ENCODE data around the gene TMEM242. TPM values are rescaled to one million over a fixed set of nuclear protein-coding genes. Genes with fewer than 3 reads are reported as not detected.

The TMEM242 gene
- total RNA-seq, 1 experiment from 2014 or later: 6.6 TPM

DNA sequence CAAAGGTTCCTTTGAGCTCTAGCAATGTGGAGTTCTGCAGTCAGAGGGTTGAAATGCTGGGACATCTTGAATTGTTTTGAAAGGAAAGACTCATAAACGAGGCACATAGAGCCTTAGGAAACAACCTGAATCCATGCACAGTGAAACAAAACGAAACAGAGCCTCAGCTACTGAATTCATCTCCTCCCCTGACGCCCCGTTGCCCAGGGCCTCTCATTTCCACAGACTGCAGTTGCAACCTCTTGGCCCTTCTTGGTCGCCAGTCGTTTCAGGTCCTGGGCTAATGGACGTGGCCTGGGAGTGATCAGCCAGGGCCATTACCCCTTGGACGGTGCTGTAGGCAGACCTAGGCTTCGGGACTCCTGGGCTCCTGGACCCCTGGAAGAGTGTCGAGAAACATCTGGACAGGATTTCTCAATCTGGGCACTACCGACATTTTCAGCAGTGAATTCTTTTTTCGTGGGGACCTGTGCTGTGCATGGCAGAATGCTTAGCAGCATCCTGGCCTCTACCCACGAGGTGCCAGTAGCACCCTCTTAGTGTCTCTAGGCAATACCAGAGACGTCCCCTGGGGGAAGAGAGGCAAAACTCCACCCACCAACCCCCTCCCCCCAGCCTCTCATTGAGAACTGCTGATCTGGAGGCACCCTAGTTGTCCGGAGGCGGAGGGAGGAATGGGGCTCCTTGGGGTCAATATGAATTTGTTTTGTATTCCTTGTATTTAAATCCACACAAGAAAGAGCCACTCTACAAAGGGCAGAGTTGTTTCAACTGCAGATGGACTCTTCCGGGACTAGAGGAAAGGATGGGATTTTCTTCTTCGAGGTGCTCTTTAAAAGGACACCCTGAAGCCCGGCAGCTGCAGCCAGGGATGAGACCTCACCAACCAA is 50.2 kb downstream of the TMEM242 start:
- DNase-seq (ENCODE audit: extremely low read depth, low read depth): no peak

DNA sequence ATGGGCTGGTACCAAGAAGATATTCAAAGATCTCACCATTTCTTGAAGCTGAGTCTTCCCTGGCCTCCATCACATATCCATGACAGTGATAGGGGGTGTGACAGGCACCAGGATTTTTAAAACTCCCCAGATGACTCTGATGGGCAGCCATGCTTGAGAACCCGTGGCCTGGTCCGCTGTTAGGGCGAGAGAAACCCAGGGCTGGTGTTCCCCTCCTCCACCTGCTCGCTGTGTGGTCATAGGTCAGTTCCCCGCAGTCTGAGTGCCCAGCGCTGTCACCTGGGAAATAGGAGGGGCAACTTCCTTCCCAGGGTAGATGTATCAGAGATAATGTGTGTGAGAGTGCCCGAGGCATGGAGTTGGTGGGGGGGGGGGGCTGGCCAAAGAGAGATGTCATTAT is 50.9 kb downstream of the TMEM242 start:
- DNase-seq (ENCODE audit: extremely low read depth, low read depth): no peak

DNA sequence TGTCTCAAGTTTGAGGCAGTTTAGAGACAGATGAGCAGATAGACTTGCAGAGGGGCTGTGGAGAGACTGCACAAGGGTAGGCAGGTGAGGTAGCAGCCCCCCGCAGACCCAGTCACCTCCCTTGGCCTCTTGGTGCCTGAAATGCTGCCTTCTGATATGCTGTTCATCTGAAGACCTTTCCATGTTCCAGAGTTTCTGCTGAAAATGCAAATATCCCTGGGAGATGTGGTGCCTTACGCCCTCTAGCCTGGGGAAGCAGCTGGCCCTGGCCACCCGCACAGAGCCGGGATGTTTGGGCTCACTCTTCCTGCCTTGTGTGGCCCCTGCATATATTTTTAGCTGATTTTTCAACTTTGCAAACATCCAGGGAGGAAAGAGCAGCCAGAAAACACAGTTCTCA is 51.4 kb downstream of the TMEM242 start:
- no peak for DNase-seq (ENCODE audit: extremely low read depth, low read depth)

DNA sequence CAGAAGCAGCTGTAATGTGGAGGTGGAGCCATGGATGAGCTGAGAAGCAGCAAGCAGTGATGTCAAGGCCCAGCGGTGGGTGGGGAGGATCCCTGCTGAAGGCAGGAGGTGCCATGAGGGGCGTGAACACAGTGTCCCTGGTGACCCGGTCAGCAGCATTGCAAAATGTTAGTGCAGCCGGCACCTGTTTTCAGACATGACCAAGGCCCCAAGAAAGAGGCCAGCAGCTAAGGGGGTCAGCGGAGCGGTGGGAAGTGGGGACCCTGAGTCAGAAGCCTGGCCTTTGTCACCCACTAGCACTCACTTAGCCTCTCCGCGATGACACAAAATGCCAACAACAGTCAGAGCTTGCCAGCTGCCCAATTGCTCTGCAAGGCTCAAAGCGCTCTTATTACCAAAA is 51.9 kb downstream of the TMEM242 start:
- no peak for DNase-seq (ENCODE audit: extremely low read depth, low read depth)

DNA sequence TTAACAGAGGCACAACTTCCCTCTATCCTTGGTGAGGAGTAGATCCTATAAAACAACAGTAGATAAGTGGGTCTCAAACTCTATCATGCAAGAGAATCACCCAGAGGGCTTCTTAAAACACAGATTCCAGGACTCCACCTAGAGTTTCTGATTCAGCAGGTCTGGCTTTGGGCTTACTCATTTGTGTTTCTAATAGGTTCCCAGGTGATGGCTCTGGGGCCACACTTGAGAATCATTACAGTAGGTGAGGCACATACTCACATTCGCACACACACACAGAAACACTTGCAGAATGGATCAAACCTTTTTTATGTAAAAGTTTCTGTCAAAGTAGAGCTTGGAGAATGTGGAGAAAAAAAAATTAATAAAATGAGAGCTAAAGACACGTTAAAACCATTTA is 52.4 kb downstream of the TMEM242 start:
- DNase-seq (ENCODE audit: extremely low read depth, low read depth): no peak

DNA sequence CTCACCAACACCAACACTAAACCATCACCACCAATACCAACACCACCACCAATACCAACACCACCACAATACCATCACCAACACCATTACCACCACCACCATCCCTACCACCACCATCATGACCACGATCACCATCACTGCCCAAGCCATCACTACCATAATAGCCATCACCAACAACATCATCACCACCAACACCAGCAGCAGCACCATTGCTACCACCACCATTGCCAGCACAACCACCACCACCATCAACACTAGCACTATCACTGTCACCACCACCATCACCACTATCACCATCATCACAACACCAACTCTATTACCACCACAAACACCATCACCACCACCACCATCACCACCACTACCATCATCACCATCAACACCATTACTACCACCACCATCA is 53.0 kb downstream of the TMEM242 start:
- DNase-seq (ENCODE audit: extremely low read depth, low read depth): no peak

DNA sequence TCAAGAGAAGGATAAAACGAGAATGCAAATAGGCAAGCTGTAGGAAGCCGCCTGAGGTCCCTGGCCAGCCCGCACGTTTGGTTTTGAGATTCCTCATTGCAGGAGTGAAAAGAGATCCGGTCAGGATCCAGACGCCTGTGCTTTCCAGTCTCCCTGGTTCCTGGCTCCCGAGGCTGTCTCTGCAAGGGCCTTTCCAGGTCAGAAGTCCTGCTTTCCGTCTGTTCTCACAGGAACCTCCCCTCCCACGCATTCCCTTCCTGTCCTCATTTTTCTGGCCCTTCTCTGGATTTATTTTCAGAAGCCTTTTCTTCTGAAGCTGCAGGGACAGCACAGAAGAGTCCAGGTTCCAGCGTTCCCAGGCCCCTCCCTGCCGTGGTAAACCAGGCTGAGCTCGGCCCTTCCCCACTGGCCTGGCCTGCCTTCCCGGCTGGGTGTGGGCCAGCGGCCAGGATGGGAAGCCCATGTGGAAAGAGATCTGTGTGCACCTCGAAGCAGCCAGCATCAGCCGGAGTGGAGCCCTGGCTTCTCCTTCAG is 54.0 kb downstream of the TMEM242 start:
- no peak for DNase-seq (ENCODE audit: extremely low read depth, low read depth)

DNA sequence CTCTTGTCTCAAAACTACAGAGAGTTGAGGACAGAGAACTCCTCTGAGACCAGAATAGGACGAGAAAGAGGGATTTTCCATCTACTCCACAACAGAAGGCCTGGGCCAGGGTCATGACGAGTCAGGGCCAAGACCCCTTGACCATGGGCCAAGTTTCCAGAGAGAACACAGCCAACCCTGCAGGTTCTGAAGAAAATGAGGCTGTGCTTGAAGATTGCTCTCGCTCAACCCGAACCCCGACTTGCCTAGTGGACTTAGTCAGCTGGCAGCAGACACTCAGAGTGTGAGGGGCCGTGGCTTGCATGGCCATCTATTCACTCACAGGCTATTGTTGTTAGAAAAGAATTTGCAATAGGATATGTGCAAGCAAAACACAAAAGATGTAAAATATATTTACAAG is 54.5 kb downstream of the TMEM242 start:
- DNase-seq (ENCODE audit: extremely low read depth, low read depth): no peak

DNA sequence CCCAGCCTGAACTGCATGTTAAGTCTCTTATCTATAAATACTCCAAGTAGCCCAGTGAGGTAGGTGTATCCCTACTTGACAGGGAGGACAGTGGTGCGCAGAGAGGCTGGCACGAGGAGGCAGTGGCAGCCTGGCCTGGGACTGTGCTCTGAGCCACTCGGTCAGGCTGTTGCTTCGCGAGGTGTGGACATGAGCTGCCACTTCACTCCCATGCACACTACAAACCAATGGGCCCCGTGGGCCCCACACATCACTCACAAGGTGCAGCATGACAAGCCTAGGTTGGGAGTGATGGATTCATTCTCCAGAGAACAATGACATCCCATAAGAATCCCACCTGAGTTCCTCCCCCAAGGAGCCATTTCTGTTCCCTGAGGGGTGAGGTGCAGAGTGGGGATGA is 54.9 kb downstream of the TMEM242 start:
- DNase-seq (ENCODE audit: extremely low read depth, low read depth): no peak

DNA sequence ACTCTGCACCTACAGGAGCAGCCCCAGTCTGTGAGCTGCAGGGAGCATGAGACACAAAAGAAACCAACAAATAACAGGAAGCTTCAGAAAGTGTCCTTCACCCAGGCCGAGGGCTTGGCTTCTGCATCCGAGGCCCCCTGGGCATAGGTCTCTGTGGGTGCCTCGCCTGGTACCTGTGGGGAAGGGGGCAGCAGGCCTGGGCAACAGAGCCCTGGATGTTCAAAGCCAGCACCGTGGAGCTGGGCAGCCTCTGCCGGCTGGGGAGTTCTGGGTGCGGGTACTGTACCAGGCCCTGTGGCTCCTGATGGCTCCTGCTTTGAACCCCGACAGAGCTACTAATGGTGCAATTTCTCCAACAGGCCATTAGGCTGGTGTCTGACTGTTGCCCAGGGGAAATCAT is 55.7 kb downstream of the TMEM242 start:
- DNase-seq (ENCODE audit: extremely low read depth, low read depth): no peak

DNA sequence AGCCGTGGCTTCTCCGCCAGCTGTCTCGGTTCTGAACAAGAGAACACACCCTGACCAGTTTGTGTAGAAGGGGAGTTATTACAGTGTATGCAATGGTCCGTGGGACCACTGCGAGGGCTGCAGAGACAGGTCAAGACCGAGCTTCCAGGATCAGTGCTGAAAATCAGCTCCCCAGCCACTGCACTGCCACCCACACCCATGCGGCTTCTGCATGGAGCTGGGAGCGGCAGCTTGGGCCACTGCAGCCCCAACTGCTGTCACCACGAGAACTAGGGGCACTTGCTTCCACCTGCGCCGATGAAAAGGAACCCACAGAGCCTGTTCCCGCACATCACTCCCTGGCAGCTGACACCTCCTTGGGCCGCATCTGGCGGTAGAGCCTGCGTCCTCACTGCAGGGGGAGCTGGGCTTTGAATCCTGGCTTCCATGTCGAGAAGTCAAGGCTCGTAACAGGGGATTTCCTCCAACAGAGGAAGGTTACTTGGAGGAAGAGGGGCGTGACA is 56.2 kb downstream of the TMEM242 start:
- no peak for DNase-seq (ENCODE audit: extremely low read depth, low read depth)

DNA sequence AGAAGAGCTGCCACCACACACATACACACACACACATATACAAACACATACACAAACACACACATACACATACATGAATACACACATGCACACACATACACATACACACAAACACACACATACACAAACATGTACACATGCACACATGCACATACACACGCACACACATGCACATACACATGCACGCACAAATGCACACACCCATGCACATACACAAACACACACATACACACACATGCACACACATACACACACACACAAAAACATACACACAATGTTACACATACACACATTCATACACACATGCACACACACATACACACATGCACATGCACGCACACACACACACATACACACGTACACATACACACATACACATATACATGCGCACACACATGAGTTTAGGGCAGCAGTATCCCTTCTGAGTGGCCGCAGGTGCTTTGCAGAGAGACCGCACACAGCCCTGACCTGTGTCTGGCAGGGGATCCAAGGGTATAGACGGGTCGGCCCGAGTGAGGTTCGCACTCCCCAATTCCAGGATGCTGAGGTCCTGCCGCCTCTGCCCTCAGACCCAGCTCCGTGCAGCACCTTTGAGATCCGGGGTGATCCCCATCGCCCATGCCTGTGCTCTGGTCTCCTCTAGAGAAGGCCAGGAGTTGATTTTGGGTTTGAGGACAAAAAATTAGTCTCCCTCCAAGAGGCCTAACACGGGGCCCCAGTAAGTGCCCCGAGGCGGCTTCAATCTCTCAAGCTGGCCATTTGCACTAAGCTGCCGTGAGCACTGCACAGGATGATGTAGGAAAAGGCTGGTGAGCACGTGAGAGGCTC is 56.8 kb downstream of the TMEM242 start:
- no peak for DNase-seq (ENCODE audit: extremely low read depth, low read depth)

DNA sequence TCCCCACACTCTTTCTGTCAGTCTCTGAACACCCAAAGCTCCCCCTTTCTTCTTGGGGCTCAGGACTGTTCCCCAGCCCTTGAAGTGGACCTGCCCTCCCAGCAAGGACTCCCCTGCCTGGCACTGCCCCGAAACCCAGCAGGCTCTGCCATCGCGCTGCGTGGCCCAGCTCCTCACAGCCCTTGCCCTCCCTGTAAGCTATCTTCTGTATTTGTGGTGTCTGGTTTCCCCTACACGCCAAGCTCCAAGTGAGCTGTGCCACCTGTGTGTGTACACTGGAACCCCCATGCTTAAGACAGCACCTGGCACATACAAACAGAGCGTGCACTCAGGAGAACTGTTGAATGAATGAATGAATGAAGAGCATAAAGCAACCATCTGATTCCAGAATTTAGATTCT is 57.7 kb downstream of the TMEM242 start:
- no peak for DNase-seq (ENCODE audit: extremely low read depth, low read depth)

DNA sequence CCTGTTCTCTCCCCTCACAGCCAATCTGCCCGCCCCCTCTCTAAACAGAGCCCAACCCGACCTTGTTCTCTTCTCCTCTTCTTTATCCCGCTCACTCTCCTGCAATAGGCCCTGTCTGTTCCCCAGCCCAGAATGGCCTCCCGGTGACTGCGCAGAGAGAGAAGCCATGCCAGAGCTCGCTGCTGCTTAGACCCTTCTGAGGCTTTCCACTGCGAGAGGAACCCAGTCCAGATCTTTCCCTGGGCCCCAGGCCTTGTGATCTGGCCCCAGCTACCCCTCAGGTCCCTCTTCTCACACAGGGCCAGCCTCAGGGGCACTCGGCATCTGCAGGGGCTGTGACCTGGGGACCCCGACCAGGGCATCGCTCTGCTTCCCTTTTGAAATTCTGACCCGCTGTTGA is 58.1 kb downstream of the TMEM242 start:
- DNase-seq (ENCODE audit: extremely low read depth, low read depth): no peak

DNA sequence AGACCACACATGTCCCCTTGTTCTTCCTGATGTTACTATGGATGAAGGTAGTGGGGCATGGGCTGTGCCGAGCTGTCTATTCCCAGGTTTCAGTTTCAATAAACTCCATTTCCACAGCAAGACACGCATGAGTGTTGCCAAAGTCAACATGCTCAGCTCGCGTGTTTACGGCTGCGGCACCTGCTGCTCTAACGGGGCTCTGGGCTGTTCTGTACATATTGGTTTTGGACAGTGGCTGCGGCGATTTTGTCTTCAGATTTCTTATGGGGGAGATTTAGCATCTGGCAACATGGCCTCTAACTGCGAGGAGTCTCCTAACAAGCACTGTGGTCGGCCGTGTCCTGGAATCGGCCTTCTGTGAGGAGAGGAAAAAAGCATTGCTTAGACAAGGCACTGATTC is 58.6 kb downstream of the TMEM242 start:
- no peak for DNase-seq (ENCODE audit: extremely low read depth, low read depth)

DNA sequence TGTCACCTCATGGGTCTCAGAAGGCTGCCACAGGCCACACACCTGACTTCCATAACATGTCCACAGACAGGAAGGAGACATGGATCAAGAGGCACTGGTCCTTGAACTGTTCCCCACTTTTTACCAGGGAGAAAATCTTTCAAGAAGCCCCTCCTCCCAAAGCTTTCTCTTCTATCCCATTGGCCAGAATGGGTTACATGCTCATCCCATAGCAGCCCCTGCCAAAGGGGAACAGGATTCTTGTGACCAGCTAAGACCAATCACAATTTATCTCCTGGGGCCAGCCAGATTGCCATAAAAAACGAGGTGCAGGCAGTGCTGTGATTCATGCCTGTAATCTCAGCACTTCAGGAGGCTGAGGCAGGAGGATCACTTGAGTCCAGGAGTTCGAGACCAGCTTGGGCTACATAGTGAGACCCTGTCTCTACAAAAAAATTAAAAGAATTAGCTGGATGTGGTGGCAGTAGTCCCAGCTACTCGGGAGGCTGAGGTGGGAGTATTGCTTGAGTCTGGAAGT is 59.4 kb downstream of the TMEM242 start:
- no peak for DNase-seq (ENCODE audit: extremely low read depth, low read depth)

DNA sequence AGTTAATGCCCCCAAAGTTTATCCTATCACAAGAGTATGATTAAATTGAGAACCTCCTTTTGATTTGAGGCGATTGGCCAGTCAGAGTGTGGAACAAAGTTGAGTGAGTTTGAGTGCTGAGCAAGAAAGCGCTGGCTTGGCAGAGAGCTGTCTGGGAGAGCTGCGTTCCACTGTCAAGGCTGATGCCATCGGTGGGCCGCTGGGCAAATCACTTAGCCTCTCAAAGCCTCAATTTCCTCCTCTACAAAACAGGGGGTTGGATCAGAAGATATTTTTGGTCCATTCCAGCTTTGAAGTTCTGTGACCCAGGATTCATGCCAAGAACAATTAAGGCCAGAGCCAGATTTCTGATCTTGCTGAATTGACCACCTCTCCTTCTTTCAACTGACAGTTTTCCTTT is 60.2 kb downstream of the TMEM242 start:
- DNase-seq (ENCODE audit: extremely low read depth, low read depth): no peak

DNA sequence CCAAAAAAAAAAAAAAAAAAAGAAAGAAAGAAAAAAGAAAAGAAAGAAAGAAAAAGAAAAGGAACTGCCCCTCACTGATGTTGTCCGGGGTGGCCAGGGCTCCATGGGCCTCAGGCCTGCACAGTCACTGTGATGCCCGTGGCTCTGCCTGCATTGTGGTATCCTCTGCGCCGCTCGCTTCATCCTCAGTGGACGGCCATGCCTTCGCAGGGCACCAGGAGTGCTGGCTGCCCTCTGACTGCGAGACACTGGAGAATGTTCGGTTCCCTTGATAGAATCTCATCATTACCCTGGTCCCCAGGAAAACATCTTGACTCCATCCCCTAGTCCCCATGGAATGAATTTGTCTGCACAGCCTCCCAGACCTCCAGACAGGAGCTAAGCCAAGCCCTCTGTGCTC is 61.7 kb downstream of the TMEM242 start:
- DNase-seq (ENCODE audit: extremely low read depth, low read depth): no peak

DNA sequence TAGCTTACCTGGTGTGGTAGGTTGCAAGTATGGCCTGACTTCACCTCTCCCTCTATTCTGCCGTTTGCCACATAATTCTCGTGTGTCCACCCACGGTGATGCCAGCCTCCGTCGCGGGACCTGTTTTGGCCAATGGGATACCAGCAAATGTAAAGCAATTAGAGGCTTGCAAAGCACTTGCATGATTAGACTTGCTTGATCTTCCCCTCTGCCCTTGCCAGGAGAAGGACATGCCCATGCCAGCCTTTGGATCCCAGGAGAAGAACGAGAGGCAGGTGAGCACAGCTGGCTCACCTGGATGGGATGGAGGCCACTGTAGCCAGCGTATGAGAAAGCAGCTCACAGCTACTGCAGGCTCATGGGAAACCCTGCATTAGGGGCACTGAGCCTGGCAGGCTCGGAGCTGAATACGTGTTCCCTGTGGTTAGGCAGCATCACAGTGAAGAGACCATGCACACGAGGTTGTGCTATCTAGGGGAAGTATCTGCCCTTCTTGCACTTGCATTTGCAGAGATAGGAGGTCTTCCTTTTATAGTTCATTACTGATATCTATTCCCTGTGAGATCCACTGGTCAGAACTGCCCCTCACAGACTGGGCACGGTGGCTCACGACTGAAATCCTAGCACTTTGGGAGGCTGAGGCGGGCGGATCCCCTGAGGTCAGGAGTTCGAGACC is 62.4 kb downstream of the TMEM242 start:
- no peak for DNase-seq (ENCODE audit: extremely low read depth, low read depth)

DNA sequence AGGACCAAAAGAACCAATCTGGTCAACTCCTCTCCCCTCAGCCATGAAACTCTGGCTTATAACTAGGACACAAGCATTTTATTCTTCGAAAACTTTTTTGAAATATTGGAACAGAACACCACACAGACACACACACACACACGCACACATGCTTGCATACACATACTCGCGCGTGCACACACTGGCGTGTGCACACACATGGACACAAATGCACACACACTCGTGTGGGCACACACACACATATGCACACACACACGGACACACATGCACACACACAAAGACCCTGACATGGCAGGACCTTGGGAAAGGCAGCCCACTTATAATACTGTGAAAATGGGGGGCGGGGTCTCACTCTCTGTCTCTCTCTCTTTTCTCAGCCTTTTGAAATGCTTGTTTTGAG is 63.9 kb downstream of the TMEM242 start:
- DNase-seq (ENCODE audit: extremely low read depth, low read depth): no peak

DNA sequence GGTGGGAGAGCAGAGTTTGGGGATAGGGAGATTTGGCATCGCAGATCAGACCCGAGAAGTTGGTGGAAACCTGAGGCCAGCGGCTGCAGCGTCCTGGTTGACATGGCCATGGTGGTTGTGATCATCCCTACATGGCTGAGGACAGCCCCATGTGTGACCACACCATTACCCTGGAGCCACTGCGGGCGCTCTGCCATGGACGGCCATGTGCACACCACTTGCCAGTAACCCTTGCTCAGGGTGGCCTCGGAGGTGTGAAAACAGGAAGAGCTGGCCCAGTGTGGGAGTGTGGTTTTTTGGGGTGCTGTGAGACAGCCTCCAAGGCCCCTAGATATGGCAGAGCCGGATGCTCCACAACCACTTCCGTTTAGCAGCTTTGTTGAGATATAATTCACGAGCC is 64.4 kb downstream of the TMEM242 start:
- DNase-seq (ENCODE audit: extremely low read depth, low read depth): no peak

All from NCI-H460 (cell line).